ENCODE data around the gene ZBP1.

Gene ZBP1

GRCh38 chr20:57581202-57582028 lies 38.8 kb downstream of the ZBP1 start (continued):
- TF ChIP-seq ZFP3 (CRISPR knock-in tag; IDR thresholded peaks at IDR 0.05) (no peak), OSR1 (CRISPR knock-in tag; IDR thresholded peaks at IDR 0.05) (no peak), TOX (CRISPR knock-in tag; IDR thresholded peaks at IDR 0.05; ENCODE audit: borderline replicate concordance) (no peak), RARB (CRISPR knock-in tag; IDR thresholded peaks at IDR 0.05) (no peak)

DNA sequence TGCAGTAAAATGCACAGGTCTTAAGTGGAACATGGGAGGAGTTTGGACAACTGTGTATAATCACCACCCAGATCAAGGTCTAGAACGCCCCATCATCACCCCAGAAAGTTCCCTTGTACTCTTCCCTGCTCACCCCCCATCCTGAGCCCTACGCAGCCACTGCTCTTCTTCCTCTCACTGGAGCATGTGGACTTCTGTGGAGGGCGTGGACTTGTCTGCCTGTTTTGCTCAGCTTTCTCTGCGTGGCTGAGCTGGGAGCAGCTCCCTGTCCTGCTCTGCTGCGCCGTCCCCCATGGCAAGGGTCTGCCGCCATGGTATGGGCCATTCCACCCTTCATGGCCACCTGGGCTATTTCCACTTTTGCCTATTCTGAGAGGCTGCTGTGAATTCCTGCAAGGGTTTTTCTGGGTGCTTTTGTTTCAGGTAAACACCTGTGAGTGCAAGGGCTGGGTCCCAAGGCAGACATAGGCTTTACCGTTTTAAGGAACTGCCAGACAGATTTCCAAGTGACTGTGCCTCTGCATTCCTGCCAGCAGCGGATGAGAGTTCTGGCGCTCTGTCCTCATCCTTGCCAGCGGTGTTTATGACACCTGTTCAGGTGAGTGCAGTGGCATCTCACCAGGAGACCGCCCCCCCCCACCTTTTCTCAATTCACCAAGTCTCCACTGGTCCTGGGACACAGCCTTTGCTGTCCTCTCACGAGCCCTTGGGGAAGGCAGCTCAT lies 39.6 kb downstream of the ZBP1 start:
- no peak for ATAC-seq
- TF ChIP-seq, protein P1, sequence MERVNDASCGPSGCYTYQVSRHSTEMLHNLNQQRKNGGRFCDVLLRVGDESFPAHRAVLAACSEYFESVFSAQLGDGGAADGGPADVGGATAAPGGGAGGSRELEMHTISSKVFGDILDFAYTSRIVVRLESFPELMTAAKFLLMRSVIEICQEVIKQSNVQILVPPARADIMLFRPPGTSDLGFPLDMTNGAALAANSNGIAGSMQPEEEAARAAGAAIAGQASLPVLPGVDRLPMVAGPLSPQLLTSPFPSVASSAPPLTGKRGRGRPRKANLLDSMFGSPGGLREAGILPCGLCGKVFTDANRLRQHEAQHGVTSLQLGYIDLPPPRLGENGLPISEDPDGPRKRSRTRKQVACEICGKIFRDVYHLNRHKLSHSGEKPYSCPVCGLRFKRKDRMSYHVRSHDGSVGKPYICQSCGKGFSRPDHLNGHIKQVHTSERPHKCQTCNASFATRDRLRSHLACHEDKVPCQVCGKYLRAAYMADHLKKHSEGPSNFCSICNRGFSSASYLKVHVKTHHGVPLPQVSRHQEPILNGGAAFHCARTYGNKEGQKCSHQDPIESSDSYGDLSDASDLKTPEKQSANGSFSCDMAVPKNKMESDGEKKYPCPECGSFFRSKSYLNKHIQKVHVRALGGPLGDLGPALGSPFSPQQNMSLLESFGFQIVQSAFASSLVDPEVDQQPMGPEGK (CRISPR knock-in tag; IDR thresholded peaks at IDR 0.05; ENCODE audit: borderline replicate concordance): no peak
- TF ChIP-seq ZNF8 (CRISPR knock-in tag; IDR thresholded peaks at IDR 0.05) (no peak), TCF4 (CRISPR knock-in tag; IDR thresholded peaks at IDR 0.05; ENCODE audit: borderline replicate concordance) (no peak), ZFP30 (CRISPR knock-in tag; IDR thresholded peaks at IDR 0.05) (no peak), ESRRG (CRISPR knock-in tag; IDR thresholded peaks at IDR 0.05) (no peak), ZNF70 (CRISPR knock-in tag; IDR thresholded peaks at IDR 0.05) (no peak), ZC3H10 (CRISPR knock-in tag; IDR thresholded peaks at IDR 0.05) (no peak), TOX (CRISPR knock-in tag; IDR thresholded peaks at IDR 0.05; ENCODE audit: borderline replicate concordance) (no peak), CREB5 (CRISPR knock-in tag; IDR thresholded peaks at IDR 0.05; ENCODE audit: low read depth) (no peak)
- TF ChIP-seq, protein P2, sequence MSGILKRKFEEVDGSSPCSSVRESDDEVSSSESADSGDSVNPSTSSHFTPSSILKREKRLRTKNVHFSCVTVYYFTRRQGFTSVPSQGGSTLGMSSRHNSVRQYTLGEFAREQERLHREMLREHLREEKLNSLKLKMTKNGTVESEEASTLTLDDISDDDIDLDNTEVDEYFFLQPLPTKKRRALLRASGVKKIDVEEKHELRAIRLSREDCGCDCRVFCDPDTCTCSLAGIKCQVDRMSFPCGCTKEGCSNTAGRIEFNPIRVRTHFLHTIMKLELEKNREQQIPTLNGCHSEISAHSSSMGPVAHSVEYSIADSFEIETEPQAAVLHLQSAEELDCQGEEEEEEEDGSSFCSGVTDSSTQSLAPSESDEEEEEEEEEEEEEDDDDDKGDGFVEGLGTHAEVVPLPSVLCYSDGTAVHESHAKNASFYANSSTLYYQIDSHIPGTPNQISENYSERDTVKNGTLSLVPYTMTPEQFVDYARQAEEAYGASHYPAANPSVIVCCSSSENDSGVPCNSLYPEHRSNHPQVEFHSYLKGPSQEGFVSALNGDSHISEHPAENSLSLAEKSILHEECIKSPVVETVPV (CRISPR knock-in tag; IDR thresholded peaks at IDR 0.05): no peak

- ATAC-seq: no peak
- no peak for TF ChIP-seq RARB (CRISPR knock-in tag; IDR thresholded peaks at IDR 0.05)
- TF ChIP-seq OSR1 (CRISPR knock-in tag; IDR thresholded peaks at IDR 0.05): no peak
- TF ChIP-seq ISL1 (CRISPR knock-in tag; IDR thresholded peaks at IDR 0.05): no peak
- no peak for TF ChIP-seq ESRRG (CRISPR knock-in tag; IDR thresholded peaks at IDR 0.05)
- TF ChIP-seq BACH2 (CRISPR knock-in tag; IDR thresholded peaks at IDR 0.05; ENCODE audit: borderline replicate concordance): no peak
- no peak for TF ChIP-seq TOX (CRISPR knock-in tag; IDR thresholded peaks at IDR 0.05; ENCODE audit: borderline replicate concordance)
- TF ChIP-seq ZFP30 (CRISPR knock-in tag; IDR thresholded peaks at IDR 0.05): no peak
- TF ChIP-seq GLIS3 (CRISPR knock-in tag; IDR thresholded peaks at IDR 0.05): no peak
- TF ChIP-seq POU6F1 (CRISPR knock-in tag; IDR thresholded peaks at IDR 0.05; ENCODE audit: borderline replicate concordance, low read depth): no peak
- no peak for TF ChIP-seq TCF4 (CRISPR knock-in tag; IDR thresholded peaks at IDR 0.05; ENCODE audit: borderline replicate concordance)
- TF ChIP-seq CSDC2 (CRISPR knock-in tag; IDR thresholded peaks at IDR 0.05): no peak
- no peak for TF ChIP-seq ZNF70 (CRISPR knock-in tag; IDR thresholded peaks at IDR 0.05)
- TF ChIP-seq ARNTL (CRISPR knock-in tag; IDR thresholded peaks at IDR 0.05; ENCODE audit: borderline replicate concordance, low read depth): no peak
- TF ChIP-seq TSHZ2 (CRISPR knock-in tag; IDR thresholded peaks at IDR 0.05): no peak
- TF ChIP-seq, protein P2 (CRISPR knock-in tag; IDR thresholded peaks at IDR 0.05): no peak
- TF ChIP-seq ZFP3 (CRISPR knock-in tag; IDR thresholded peaks at IDR 0.05): no peak
- TF ChIP-seq ZNF565 (CRISPR knock-in tag; conservative IDR thresholded peaks at IDR 0.05; ENCODE audit: low read depth): no peak
- TF ChIP-seq SNAI2 (CRISPR knock-in tag; IDR thresholded peaks at IDR 0.05): no peak
These were observed 40.3 kb downstream of the ZBP1 start for GRCh38 chr20:57579898-57580447.

Measured in SK-N-SH treated with all-trans-retinoic acid at 6 μM for 48 hours (cell line).